BJ (cell line): Measurements from ENCODE around the gene SUPT3H. TPM values are rescaled to one million over a fixed set of nuclear protein-coding genes. Genes with fewer than 3 reads are reported as not detected.
"Not testable (repeated sequence)": the region's sequence is repeated elsewhere in the genome, so short reads cannot be mapped to it uniquely, and the experiment has no call there.

Experiments used
- CTCF ChIA-PET: fragments of 350-600 bp; formaldehyde crosslinking; extraction: SDS; loops from one replicate; lab custom pipeline; 2021; ENCODE audit warnings: antibody characterized with exemption, inconsistent platforms; lab: Yijun Ruan, JAX
- POLR2A ChIA-PET: fragments of 300-600 bp; sonication (Branson Sonifier 250); formaldehyde crosslinking; extraction: SDS; loops from one replicate; lab custom pipeline; 2021; ENCODE audit warnings: antibody characterized with exemption; lab: Charles Lee
- DNase-seq: peaks from one replicate; pipeline ENCODE4 v3.0.0-alpha.2; 2011; ENCODE audit warnings: low read depth
- H3K27me3 ChIP-seq: 2 replicates; pipeline ENCODE4 v1.6.0; 2011; ENCODE audit warnings: low read length; ENCODE audit not compliant: control insufficient read depth, insufficient read depth
- H3K36me3 ChIP-seq: 2 replicates; pipeline ENCODE4 v1.5.1; 2011; ENCODE audit warnings: low read length; ENCODE audit not compliant: control insufficient read depth, insufficient read depth
- H3K4me3 ChIP-seq: 2 replicates; pipeline ENCODE4 v1.5.1; 2011; ENCODE audit warnings: low read depth, mild to moderate bottlenecking, control low read depth, low read length
- polyA plus RNA-seq: library from polyadenylated mRNA; depleted of rRNA; stranded (reverse); fragments of >200 nt; gene quantifications from 2 replicates; pipeline ENCODE4 v1.2.3, GENCODE V29; 2011
- TF ChIP-seq, protein P1 (sequence below): IDR thresholded peaks from 2 replicates; pipeline ENCODE4 v1.5.1; 2011; ENCODE audit warnings: low read depth, mild to moderate bottlenecking, control low read depth, inconsistent platforms, low read length, moderate library complexity; ENCODE audit not compliant: insufficient read depth

The SUPT3H gene
- polyA plus RNA-seq, 1 experiment = 7.8 TPM

- TF ChIP-seq, protein P1, sequence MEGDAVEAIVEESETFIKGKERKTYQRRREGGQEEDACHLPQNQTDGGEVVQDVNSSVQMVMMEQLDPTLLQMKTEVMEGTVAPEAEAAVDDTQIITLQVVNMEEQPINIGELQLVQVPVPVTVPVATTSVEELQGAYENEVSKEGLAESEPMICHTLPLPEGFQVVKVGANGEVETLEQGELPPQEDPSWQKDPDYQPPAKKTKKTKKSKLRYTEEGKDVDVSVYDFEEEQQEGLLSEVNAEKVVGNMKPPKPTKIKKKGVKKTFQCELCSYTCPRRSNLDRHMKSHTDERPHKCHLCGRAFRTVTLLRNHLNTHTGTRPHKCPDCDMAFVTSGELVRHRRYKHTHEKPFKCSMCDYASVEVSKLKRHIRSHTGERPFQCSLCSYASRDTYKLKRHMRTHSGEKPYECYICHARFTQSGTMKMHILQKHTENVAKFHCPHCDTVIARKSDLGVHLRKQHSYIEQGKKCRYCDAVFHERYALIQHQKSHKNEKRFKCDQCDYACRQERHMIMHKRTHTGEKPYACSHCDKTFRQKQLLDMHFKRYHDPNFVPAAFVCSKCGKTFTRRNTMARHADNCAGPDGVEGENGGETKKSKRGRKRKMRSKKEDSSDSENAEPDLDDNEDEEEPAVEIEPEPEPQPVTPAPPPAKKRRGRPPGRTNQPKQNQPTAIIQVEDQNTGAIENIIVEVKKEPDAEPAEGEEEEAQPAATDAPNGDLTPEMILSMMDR = no peak
- ChIA-PET POLR2A (no interaction called here), CTCF (interaction anchor here (0.9 kb wide), 1 partner anchor 31 kb away, joined by 3 read pairs; no protein-coding TSS in a partner anchor)
- H3K4me3 ChIP-seq = no peak overlapping the region
- H3K36me3 ChIP-seq = no peaks in the 10 kb centered on the region
- H3K27me3 ChIP-seq = no peaks in the 10 kb centered on the region
- no peak for DNase-seq
Measured at GRCh38 chr6:45154679-45155078, 223.1 kb downstream of the SUPT3H start.

DNA sequence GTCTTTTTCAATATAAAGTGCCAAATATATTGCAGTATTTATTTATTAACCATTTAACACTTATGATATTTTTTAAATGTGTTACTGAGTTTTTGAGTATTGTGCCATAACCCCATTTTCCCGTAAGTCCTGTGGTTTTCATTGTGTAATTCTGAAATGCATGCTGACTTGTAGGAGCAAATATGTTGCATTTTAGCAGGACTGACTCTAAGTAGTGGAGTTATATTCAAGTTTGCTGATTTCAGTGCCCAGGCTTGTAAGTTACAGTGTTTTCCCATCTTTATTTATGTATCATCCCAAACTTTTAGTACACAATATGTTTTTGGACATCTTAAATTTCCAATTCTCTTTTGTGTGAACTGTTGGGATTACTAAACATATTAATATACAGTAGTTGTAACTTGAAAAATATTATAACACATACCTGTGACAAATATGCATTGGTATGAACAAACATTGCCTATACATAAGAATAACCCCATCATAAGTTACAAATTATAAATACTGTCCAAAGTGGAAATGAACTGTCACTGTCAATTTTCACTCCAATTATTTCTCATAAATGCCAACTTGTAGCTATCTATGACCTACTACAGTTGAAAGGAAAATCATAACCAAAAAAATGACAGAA lies 228.9 kb downstream of the SUPT3H start:
- ChIA-PET POLR2A (no interaction called here), CTCF (interaction anchor here (0.8 kb wide), 1 partner anchor 53 kb away, joined by 3 read pairs; no protein-coding TSS in a partner anchor)
- DNase-seq = no peak
- Histone ChIP-seq H3K36me3 (no peaks in the 10 kb centered on the region), H3K4me3 (no peak overlapping the region), H3K27me3 (no peaks in the 10 kb centered on the region)
- TF ChIP-seq, protein P1 = no peak

DNA sequence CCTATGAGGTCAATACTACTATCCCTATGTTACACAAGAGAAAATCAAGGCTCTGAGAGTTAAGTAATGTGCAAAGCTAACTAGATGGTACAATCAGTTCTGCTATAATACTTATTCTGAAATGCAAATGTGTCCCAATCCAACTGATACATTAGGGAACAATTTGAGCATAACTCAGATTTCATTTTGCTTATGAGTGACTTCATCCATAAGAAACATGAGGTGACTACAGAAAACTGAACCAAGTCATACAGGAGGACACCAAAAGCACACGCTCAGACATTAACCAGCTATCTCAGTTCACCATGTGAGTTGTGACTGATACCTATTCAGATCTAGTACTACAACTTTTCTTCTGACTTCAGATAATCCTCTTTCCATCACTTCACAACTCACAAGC lies 229.5 kb downstream of the SUPT3H start:
- no peaks in the 10 kb centered on the region for H3K27me3 ChIP-seq
- H3K36me3 ChIP-seq = no peaks in the 10 kb centered on the region
- CTCF ChIA-PET = interaction anchor here (0.8 kb wide), 1 partner anchor 53 kb away, joined by 3 read pairs; no protein-coding TSS in a partner anchor
- POLR2A ChIA-PET = no interaction called here
- DNase-seq = no peak
- TF ChIP-seq, protein P1 = no peak
- no peak overlapping the region for H3K4me3 ChIP-seq

DNA sequence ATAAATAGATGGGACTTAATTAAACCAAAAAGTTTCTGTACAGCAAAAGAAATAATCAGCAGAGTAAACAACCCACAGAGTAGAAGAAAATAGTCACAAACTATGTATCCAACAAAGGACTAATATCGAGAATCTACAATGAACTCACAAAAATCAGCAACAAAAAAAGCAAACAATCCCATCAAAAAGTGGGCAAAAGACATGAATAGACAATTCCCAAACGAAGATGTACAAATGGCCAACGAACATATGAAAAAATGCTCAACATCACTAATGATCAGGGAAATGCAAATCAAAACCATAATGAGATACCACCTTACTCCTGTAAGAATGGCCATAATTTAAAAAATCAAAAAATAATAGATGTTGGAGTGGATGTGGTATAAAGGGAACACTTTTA lies 232.1 kb downstream of the SUPT3H start:
- H3K27me3 ChIP-seq, H3K4me3 ChIP-seq, H3K36me3 ChIP-seq, DNase-seq, CTCF ChIA-PET, POLR2A ChIA-PET: not testable (repeated sequence)

DNA sequence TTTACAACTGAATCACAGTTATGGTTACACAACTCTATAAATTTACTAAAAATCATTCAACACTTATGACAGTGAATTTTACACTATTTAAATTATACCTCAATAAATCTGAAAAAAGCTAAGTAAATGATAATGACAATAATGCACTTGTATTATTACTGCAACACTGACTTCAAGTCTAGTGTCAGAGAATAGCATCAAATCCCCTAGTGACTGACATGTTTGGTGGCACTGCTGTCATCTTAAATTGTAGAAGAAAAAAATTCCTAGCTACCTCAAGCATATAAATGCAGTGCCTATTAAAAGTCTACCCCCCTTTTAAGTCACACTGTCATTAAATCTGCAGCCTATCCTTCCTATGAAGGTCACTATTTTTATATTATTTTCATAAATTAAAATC lies 239.0 kb downstream of the SUPT3H start:
- POLR2A ChIA-PET = no interaction called here
- H3K36me3 ChIP-seq = no peaks in the 10 kb centered on the region
- H3K4me3 ChIP-seq = no peak overlapping the region
- DNase-seq = no peak
- CTCF ChIA-PET = interaction anchor here (0.6 to 1.2 kb wide), 5 partner anchors 15 to 784 kb away, joined by 3 to 4 read pairs (median 3); no protein-coding TSS in a partner anchor
- TF ChIP-seq, protein P1 = no peak
- no peaks in the 10 kb centered on the region for H3K27me3 ChIP-seq

DNA sequence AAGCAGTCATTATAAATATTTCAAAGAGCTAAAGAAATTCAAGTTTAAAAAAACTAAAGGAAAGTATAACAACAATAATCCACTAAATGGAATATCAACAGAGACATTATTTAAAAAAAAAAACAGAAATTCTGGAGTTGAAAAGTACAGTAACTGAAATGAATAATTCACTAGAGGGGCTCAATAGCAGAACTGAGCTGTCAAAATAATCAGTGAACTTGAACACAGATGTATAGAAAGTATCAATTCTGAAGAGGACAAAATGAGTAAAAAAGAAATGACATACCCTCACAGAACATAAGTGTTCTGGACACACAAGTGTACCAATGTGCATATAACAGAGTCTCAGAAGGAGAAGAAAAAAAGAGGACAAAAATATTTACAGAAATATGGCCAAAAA lies 241.2 kb downstream of the SUPT3H start:
- TF ChIP-seq, protein P1 = no peak
- H3K27me3 ChIP-seq = no peaks in the 10 kb centered on the region
- POLR2A ChIA-PET = no interaction called here
- CTCF ChIA-PET = interaction anchor here (0.7 kb wide), 1 partner anchor 34 kb away, joined by 3 read pairs; no protein-coding TSS in a partner anchor
- H3K4me3 ChIP-seq = no peak overlapping the region
- no peak for DNase-seq
- no peaks in the 10 kb centered on the region for H3K36me3 ChIP-seq
